Osteocyte (in vitro differentiated cells): ENCODE data around the gene HAGHL. TPM values are rescaled to one million over a fixed set of nuclear protein-coding genes. Genes with fewer than 3 reads are reported as not detected.

Experiments
- DNase-seq: peaks from one replicate; pipeline ENCODE4 v3.0.0; 2021; ENCODE audit warnings: mixed read lengths; ENCODE audit not compliant: unreplicated experiment; ENCODE audit errors: extremely low spot score
- H3K27ac Mint-ChIP-seq: one replicate; pipeline ENCODE4 v1.8.0; 2021; ENCODE audit warnings: mild to moderate bottlenecking, mixed read lengths; ENCODE audit not compliant: unreplicated experiment
- H3K27me3 Mint-ChIP-seq: one replicate; pipeline ENCODE4 v1.8.0; 2021; ENCODE audit warnings: mixed read lengths; ENCODE audit not compliant: unreplicated experiment
- H3K36me3 Mint-ChIP-seq: one replicate; pipeline ENCODE4 v1.8.0; 2021; ENCODE audit warnings: mixed read lengths; ENCODE audit not compliant: unreplicated experiment
- H3K4me1 Mint-ChIP-seq: one replicate; pipeline ENCODE4 v1.8.0; 2021; ENCODE audit warnings: mixed read lengths; ENCODE audit not compliant: unreplicated experiment
- H3K4me3 Mint-ChIP-seq: one replicate; pipeline ENCODE4 v1.8.0; 2021; ENCODE audit warnings: mild to moderate bottlenecking, moderate library complexity, mixed read lengths; ENCODE audit not compliant: unreplicated experiment
- H3K9me3 Mint-ChIP-seq: one replicate; pipeline ENCODE4 v1.8.0; 2021; ENCODE audit warnings: mixed read lengths; ENCODE audit not compliant: unreplicated experiment
- total RNA-seq: library from RNA; stranded (reverse); gene quantifications from 2 replicates; pipeline ENCODE4 v1.2.1, GENCODE V29; 2021
- TF ChIP-seq, protein P1 (sequence below): fragments of 200-600 bp; sonication (generic); IDR thresholded peaks from 2 replicates; pipeline ENCODE4 v1.5.0; 2021; ENCODE audit warnings: antibody characterized with exemption, mild to moderate bottlenecking, moderate library complexity

HAGHL gene
- total RNA-seq, 1 donor from 2014 or later = 17.3 TPM

DNA sequence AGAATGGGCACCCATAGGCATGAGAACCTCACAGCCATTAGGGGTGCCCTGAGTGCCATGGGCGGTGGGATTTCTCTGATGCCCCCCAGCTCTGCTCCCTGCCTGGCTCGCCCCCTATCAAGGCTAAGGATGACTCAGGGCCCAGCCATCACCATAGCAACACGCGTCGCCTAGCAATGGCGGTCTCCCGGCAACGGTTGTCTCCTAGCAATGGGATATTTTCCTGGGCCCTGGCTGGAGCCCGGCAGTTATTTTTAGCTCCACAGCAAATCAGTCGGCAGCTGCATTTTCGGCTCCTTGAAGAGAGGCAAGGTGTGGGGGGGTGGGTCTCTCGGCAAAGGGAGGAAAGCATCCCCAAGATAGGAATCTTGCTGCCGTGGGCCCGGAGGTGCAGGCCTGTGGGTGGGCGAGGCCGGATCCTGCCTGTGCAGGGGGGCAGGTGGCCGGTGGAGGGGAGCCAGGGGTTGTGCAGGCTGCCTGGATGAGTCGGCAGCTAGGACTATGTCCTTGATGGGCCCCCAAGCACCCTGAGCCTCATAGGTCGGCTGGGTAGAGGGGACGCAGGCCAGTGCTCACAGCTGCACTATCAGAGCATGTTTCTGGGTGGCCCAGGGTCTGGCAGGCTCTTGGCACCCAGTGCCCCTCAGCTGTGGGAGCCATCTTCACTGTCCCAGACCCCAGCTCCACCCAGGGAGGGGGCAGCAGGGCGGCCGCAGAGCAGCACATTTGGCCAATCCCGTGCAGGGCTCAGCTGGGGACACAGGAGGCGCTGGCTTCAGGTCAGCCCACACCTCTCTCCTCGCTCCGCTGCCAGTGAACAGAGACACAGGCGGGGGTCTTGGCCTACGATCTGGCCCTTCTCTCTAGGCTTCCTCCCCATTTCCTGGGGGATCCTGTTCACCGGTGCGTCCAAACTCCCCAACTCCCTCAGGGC, 17.1 kb upstream of the HAGHL start:
- no peaks in the 10 kb centered on the region for H3K9me3 Mint-ChIP-seq
- peaks cover 19% of the 10 kb centered on the region for H3K27me3 Mint-ChIP-seq
- no peaks in the 10 kb centered on the region for H3K36me3 Mint-ChIP-seq
- TF ChIP-seq, protein P1, sequence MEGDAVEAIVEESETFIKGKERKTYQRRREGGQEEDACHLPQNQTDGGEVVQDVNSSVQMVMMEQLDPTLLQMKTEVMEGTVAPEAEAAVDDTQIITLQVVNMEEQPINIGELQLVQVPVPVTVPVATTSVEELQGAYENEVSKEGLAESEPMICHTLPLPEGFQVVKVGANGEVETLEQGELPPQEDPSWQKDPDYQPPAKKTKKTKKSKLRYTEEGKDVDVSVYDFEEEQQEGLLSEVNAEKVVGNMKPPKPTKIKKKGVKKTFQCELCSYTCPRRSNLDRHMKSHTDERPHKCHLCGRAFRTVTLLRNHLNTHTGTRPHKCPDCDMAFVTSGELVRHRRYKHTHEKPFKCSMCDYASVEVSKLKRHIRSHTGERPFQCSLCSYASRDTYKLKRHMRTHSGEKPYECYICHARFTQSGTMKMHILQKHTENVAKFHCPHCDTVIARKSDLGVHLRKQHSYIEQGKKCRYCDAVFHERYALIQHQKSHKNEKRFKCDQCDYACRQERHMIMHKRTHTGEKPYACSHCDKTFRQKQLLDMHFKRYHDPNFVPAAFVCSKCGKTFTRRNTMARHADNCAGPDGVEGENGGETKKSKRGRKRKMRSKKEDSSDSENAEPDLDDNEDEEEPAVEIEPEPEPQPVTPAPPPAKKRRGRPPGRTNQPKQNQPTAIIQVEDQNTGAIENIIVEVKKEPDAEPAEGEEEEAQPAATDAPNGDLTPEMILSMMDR = no peak
- H3K4me3 Mint-ChIP-seq = no peak overlapping the region
- no peak for DNase-seq
- no peak overlapping the region for H3K27ac Mint-ChIP-seq
- peaks cover 40% of the 10 kb centered on the region for H3K4me1 Mint-ChIP-seq

DNA sequence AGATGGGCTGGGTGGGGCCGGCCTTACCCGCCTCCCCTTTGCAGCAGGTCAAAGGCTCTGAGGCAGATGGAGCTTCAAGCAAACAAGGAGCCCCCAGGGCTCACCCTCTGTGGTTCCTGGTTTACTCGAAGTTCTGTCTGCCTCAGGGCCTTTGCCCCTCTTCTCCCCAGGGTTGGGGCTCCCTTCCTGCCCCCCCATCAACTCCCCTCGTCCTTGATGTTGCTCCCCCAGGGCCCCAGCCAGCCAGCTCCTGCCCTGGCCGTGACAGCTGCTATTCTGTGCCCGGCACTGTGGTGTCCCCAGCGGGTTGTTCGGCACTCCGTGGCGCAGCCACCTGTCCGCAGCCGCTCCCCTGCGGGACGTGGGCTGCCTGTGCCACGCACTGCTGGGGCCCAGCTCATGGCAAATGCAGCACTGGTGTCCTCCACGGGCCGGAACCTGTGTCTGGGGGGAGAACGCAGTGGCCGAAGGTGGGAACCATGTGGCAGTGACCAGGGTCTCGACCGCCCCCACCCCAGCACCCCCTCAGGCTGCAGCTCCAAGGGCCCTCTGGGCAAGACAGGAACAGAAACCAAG, 16.3 kb upstream of the HAGHL start:
- DNase-seq = no peak
- Mint-ChIP-seq H3K4me1 (peaks cover 40% of the 10 kb centered on the region), H3K4me3 (no peak overlapping the region), H3K27me3 (peaks cover 19% of the 10 kb centered on the region), H3K9me3 (no peaks in the 10 kb centered on the region), H3K36me3 (no peaks in the 10 kb centered on the region), H3K27ac (no peak overlapping the region)
- TF ChIP-seq, protein P1 = no peak

DNA sequence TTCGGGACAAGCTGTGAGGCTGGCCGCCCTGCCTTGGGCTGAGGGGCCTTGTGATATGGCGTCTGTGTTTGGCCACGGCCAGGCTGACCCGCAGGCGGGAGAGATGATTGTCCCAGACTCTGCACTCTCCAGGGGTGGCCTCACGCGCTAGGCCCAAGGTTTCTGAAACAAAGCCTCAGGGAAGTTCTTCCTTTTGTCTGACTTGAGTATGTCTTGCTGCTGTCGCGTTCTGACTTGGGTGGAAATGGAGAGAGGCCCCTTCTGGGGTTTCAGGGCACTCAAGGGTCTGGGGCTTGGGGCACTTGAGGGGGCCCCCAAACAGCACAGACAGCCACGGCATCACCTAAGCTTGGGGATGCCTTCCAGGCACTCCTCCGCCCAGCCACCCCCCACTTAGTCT, 15.8 kb upstream of the HAGHL start:
- Mint-ChIP-seq H3K27me3 (peaks cover 19% of the 10 kb centered on the region), H3K4me3 (no peak overlapping the region), H3K4me1 (peaks cover 43% of the 10 kb centered on the region), H3K27ac (no peak overlapping the region), H3K36me3 (no peaks in the 10 kb centered on the region), H3K9me3 (no peaks in the 10 kb centered on the region)
- no peak for DNase-seq
- TF ChIP-seq, protein P1 = no peak

DNA sequence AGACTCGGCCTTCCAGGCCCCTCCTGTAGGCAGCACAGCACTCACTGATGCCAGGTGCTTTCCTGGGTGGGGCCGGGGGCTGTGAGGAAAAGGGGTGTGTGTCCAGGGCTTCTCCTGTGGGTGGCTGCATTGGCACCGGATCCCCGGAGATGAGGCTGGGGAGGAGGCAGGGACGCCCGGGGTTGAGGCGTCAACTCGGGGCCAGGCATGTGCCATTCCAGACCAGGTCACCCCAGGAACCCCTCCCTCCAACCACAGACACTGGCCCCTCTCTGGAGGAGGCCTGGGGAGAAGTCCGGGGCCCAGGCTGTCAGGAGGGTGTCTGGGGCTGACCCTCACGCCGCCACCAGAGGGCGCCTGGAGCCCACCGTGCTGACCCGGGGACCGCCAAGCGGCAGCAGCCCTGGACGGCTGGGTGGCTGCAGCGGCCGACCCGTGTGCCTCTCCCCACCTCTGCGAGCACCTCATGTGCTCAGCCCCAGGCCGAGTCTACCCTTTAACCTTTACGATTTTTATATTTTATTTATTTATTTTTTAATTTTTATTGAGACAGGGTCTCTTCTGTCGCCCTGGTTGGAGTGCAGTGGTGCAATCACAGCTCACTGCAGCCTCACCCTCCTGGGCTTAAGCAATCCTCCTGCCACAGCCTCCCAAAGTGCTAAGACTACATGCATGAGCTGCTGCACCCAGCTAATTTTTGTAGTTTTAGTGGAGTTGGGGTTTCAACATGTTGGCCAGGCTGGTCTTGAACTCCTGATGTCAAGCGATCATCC, 15.2 kb upstream of the HAGHL start:
- Mint-ChIP-seq H3K36me3 (no peaks in the 10 kb centered on the region), H3K27me3 (peaks cover 13% of the 10 kb centered on the region), H3K9me3 (no peaks in the 10 kb centered on the region), H3K4me3 (no peak overlapping the region), H3K4me1 (peaks cover 41% of the 10 kb centered on the region), H3K27ac (no peak overlapping the region)
- DNase-seq = peak; percentile 94
- TF ChIP-seq, protein P1 = peak; percentile 95
